NCI-H1694 (cell line): ENCODE results near the gene TMED10.

Experiments used
- DNase-seq: peaks from one replicate; lab custom pipeline; 2025; lab: John Stamatoyannopoulos, UW

TMED10 gene

GRCh38 chr14:75084513-75084912, 91.9 kb downstream of the TMED10 start:
- no peak for DNase-seq

- no peak for DNase-seq
Observed at GRCh38 chr14:75083271-75083670, 93.1 kb downstream of the TMED10 start.

GRCh38 chr14:75081660-75082229, 94.7 kb downstream of the TMED10 start:
- no peak for DNase-seq
